Stimulated activated naive CD4-positive, alpha-beta T cell treated with Interleukin-2 at 50 U/mL for 16 hours (primary cell): ENCODE data around the gene NF1.
"Not testable (repeated sequence)": the region's sequence is repeated elsewhere in the genome, so short reads cannot be mapped to it uniquely, and the experiment has no call there.

Source experiments
- DNase-seq: peaks from one replicate; lab custom pipeline; 2025; lab: John Stamatoyannopoulos, UW

The NF1 gene

GRCh38 chr17:31131299-31131698 is 36.5 kb downstream of the NF1 start:
- DNase-seq: no peak

DNA sequence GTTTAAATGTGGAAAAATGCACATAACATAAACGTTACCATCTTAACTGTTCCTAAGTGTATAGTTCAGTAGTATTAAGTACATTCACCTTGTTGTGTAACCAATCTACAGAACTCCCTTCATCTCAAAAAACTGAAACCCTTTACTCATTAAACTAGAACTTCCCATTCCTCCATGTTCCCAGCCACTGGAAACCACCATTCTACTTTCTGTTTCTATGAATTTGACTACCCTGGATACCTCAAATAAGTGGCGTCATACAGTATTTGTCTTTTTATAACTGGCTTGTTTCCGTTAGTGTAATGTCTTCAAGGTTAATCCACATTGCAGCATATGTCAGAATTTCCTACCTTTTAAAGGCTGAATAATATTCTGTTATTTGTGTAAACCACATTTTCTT is 38.2 kb downstream of the NF1 start:
- no peak for DNase-seq

GRCh38 chr17:31134576-31134975 is 39.8 kb downstream of the NF1 start:
- no peak for DNase-seq

DNA sequence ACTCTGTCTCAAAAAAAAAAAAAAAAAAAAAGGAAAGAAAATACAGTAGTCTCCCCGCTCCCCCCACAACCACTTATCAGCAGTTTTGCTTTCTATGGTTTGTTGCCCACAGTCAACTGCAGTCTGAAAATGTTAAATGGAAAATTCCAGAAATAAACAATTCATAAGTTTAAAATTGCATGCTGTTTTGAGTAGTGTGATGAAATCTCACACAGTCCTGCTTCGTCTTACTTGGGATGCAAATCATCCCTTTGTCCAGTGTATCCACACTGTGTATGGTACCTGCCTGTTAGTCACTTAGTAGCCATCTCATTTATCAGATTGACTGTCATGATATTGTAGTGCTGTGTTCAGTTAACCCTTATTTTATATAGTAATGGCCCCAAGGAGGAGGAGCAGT is 41.5 kb downstream of the NF1 start:
- no peak for DNase-seq

DNA sequence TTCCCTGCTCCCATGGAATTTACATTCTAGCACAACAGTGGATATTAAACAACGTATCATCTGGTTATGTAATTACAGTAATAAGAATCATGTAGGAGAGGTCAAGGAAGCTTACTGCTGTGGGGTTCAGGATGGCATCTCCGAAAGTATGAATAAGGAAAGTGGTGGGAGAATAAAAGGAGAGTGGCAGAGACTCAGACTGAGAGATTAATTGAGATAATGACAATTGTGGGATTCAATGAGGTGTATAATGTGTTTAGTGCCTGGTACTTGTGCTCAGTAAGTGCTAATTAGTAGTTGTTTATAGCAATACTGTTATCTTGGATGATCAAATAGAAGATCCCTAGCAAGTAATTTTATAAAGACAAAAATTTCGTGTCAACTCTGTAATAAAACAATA is 45.3 kb downstream of the NF1 start:
- no peak for DNase-seq

GRCh38 chr17:31144428-31144827 is 49.7 kb downstream of the NF1 start:
- DNase-seq: no peak

DNA sequence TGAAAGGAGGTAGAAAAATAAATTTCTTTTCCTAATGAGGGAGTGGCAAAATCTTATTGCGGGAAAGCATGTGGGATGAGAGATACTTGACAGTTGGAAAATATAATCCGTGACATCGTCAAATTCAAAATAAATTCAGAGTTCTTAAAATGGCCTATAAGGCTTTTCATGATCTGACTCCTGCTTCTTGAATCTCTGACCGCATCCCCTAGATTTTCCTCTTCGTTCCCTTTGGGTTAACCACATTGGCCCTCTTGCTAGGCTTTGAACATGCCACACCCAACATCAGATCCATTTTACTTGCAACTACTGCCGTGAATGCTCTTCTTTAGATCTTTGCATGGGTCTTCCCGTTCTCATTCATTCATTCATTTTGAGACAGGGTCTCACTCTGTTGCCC is 50.1 kb downstream of the NF1 start:
- no peak for DNase-seq

DNA sequence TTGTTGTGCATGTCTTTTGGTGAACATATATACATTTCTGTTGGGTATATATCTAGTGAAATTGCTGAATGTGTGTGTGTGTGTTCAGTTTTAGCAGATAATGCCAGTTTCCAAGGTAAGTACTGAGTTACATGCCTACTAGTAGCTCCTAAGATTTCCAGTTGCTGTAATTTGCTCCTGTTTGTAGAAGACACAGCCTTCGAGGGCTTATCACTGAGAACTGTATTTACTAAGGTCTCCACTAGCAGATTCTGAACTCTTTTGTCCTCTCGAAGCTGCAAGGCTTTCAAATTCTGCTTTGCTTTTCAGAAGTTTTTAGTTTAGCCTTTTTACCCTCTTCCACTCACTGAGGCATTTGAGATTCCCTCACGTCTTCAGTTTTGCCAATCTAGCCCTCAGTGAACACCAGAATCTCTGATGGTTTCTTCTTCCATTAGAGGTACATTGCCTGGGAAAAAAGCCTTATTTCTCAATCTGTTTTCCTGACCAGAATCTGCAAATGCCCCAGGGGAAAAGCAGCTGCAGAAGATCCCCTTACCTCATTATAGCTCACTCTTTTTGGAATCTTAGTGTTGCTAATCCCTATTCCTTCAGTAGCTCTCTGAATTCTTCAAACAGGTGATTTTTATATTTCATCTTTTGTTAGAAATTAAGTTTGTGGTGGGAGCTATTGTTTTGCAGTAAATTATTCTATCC is 52.9 kb downstream of the NF1 start:
- DNase-seq: no peak

DNA sequence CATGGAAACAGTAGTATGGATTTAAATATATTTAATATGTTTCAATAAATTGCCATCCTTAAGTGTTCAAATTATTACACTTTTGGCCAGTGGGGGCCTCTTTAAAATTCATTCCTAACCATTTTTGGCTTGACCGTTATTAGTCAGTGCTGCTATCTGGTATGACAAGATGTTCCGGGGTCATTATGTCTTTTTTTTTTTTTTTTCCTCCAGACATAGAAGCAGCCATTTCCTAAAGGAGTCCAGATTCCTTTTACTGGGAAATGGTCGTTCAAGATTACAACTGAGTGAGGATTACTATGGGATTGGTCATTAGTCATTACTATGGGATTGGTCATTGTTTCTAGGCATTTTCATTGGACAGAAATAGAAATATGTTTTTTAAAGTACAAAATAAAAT is 53.4 kb downstream of the NF1 start:
- no peak for DNase-seq

DNA sequence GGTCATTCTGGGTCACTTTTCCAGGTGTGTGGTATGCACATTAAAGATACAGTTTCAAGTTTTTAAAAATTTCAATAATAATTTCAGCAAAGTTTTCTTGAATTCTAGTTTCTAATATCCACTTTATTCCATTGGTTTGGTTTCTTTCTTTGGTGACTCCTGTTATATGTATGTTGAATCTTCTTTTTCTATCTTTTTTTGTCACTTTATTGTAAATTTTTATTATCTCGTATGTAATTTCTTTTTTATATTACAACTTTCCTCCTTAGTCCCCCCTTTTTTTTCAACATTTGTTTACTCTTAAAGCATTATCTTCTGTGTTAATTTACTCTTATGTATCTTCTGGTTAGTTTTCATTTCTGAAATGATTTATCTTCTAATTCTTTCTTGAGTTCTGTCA is 57.5 kb downstream of the NF1 start:
- no peak for DNase-seq

DNA sequence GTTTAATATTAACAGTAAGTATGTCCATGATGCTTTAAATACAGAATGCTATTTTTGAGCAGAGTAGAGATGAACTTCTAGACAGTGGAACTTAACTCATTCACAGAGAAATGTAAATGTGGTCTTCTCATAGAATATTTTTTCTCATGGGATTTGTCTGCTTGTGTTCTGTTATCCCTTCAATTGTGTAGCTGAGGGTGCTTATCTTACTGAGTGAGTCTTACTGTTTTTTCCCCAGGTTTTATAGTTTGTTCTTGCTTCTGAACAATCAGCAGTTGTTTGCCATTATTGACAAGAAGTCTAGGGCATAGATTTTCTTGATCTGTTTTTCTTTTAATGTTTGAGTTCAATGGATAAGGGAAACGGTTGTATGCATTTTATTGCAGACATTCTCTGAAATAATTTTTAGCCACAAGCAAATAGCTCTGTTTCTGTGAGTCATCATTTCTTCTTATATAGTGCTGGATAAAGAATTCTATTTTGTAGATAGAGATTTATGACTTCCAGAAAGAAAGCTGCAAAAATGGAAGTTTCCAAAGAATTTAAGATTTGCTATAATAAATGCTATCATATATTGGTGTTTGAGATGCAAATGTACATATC is 60.5 kb downstream of the NF1 start:
- DNase-seq: no peak

- no peak for DNase-seq
These were observed 61.5 kb downstream of the NF1 start for GRCh38 chr17:31156326-31156725.

GRCh38 chr17:31156864-31157263 is 62.1 kb downstream of the NF1 start:
- not testable (repeated sequence) for DNase-seq

DNA sequence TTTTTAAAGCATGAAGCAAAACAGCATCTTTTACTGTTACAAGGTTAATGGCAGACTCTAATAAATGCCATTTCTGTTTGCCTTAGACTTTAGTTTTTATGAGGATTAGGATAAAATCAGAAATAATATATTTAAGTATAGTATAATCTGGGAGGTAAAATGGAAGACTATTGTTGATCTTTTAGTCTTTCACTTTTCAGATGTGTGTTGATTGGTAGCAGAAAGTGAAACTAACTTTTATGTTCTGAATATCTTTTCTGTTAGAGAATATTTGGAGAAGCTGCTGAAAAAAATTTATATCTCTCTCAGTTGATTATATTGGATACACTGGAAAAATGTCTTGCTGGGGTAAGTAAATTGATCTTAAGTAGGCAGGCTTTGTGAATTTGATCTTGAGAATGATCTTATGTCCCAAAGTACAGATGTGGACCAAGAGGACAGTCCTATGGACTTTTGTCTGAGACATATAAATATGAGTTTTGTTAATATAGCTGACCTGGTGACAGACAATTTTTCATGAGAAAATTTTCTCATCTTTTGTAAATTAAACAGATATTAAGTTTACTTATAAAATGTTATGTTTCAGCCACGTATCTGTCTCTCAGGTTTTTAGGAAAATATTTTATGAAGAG is 64.1 kb downstream of the NF1 start:
- DNase-seq: no peak

DNA sequence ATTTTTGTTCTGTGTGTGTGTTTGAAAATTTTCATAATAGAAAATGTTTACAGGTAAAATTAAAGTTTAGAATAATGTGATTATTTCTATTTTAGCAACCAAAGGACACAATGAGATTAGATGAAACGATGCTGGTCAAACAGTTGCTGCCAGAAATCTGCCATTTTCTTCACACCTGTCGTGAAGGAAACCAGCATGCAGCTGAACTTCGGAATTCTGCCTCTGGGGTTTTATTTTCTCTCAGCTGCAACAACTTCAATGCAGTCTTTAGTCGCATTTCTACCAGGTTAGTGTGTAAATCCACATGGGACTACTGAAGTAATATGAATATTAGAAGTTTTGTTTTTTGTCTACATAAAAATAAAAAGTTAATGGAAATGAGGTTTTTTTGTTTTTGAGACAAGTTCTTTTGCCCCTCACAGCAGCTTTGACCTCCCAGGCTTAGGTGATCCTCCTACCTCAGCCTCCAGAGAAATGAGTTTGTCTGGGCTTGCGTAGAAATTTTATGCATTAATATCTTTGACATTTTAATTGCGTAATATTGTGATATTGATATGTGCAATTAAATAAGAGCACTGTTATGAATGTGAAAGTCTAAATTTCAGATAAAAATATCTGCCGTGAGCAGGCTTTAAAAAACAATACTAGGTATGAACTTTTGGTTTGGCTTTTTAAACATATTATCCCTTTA is 68.5 kb downstream of the NF1 start:
- no peak for DNase-seq

DNA sequence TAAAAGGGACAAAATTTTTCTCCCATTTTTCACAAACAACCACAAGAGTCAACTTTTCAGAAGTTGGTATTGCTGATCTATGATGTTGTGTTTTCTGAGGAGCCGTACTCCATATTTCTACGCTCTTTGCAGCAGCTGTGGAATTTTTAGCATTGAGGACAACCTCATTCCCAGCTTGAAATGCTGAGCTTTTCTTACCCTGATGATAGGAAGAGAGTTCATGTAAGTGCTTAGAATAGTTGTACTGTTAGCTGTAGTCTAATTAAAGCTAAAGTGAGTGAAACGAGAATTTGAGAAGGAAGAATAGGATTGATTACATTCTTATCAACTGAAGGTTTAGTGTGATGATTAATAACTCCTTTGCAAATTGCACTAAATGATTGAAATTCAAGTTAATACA is 72.3 kb downstream of the NF1 start:
- DNase-seq: no peak

DNA sequence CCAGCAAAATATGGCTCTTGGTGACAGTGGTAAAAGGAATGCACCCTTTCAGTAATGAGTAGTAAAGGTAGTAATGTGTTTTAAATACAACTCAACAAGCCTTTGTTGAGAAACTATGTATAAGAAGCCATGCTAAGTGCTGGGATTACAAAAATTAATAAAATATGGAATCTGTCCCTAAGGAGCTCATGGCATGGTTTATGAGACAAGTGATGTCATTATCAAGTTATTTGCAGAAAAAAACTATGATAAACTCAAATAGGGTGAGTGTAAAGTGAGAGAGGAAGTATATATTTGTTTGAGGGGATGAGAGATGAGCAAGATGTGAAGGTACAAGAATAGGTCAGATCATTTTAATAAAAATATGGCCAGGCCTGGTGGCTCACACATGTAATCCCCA is 76.9 kb downstream of the NF1 start:
- DNase-seq: no peak

DNA sequence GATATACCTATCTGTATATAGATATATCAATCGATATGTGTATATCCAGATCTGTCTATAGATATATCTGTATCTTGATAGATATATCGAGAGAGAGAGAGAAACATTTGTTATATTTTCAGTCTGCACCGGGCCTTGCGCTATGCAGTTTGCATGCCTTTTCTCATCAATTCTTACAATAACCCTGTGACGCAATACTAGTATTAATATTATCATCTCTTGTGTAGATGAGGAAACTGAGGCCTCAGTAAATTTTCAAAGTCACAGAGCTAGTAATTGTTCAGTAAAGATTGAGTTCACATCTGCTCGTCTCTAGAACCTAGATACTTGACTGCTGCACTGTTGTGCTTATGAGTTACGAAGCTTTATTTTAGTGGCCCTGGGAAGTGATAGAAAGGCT is 77.6 kb downstream of the NF1 start:
- no peak for DNase-seq

- no peak for DNase-seq
These were observed 79.4 kb downstream of the NF1 start for GRCh38 chr17:31174215-31174614.

DNA sequence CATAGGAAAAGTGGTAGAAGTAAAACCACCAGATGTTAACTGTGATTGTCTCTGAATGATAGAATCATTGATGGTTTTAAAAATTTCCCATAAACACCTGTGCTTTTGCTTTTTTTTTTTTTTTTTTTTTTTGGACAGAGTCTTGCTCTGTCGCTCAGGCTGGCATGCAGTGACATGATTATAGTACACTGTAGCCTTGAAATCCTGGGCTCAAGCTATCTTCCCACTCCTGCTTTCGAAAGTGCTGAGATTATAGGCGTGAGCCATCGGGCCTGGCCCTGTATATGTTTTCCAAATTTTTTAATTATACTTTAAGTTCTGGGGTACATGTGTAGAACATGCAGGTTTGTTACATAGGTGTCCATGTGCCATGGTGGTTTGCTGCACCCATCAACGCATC is 80.5 kb downstream of the NF1 start:
- no peak for DNase-seq

DNA sequence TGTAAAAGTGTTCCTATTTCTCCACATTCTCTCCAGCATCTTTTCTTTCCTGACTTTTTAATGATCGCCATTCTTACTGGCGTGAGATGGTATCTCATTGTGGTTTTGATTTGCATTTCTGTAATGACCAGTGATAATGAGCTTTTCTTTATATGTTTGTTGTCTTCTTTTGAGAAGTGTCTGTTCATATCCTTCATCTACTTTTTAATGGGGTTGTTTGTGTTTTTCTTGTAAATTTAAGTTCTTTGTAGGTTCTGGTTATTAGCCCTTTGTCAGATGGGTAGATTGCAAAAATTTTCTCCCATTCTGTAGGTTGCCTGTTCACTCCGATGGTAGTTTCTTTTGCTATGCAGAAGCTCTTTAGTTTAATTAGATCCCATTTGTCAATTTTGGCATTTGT is 81.4 kb downstream of the NF1 start:
- DNase-seq: not testable (repeated sequence)

DNA sequence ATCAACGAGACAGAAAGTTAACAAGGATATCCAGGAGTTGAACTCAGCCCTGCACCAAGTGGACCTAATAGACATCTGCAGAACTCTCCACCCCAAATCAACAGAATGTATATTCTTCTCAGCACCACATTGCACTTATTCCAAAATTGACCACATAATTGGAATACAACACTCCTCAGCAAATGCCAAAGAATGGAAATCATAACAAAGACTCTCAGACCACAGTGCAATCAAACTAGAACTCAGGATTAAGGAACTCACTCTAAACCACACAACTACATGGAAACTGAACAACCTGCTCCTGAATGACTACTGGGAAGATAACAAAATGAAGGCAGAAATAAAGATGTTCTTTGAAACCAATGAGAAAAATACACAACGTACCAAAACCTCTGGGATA is 84.2 kb downstream of the NF1 start:
- DNase-seq: not testable (repeated sequence)

GRCh38 chr17:31195305-31195704 is 100.5 kb downstream of the NF1 start:
- no peak for DNase-seq
